Heart left ventricle (tissue), 16 donors: ENCODE measurements around the gene ELOB. TPM values are rescaled to one million over a fixed set of nuclear protein-coding genes. Genes with fewer than 3 reads are reported as not detected.

Experiments used
- ATAC-seq, 4 donors: fragments of 200-7000 bp; cut with Tn5 transposase; one replicate each; pipeline ENCODE4 v1.9.1; 2020 to 2022; ENCODE audit warnings: moderate library complexity in 4 of 4, mild to moderate bottlenecking in 3 of 4, moderate number of reproducible peaks in 1 of 4
- DNase-seq, 5 donors: peaks; one replicate each; pipeline ENCODE4 v3.0.0-alpha.2; 2020
- H3K27ac ChIP-seq, 12 donors: fragments of 200-600 bp; sonication (generic) in 4 of 12; one replicate each; pipeline versions ENCODE4 v1.5.0 to v1.8.0; 2016 to 2022; ENCODE audit warnings: mild to moderate bottlenecking in 2 of 12
- H3K27me3 ChIP-seq, 9 donors: fragments of 200-600 bp; sonication (generic) in 2 of 9; one replicate each; pipeline versions ENCODE4 v1.5.1 to v1.8.0; 2016 to 2022; ENCODE audit warnings: mild to moderate bottlenecking in 3 of 9
- H3K36me3 ChIP-seq, 9 donors: fragments of 200-600 bp; sonication (generic) in 2 of 9; one replicate each; pipeline versions ENCODE4 v1.5.0 to v1.8.0; 2018 to 2022; ENCODE audit warnings: mild to moderate bottlenecking in 2 of 9
- H3K4me1 ChIP-seq, 12 donors: fragments of 200-600 bp; sonication (generic) in 4 of 12; one replicate each; pipeline versions ENCODE4 v1.5.0 to v1.8.0; 2016 to 2022; ENCODE audit warnings: mild to moderate bottlenecking in 3 of 12
- H3K4me3 ChIP-seq, 12 donors: fragments of 200-600 bp; sonication (generic) in 4 of 12; one replicate each; pipeline versions ENCODE4 v1.5.0 to v1.8.0; 2017 to 2022; ENCODE audit warnings: mild to moderate bottlenecking in 9 of 12, moderate library complexity in 4 of 12
- H3K9me3 ChIP-seq, 12 donors: fragments of 200-600 bp; sonication (generic) in 4 of 12; one replicate each; pipeline versions ENCODE4 v1.5.0 to v1.8.0; 2016 to 2022; ENCODE audit warnings: mild to moderate bottlenecking in 1 of 12
- CTCF ChIP-seq, 12 donors: fragments of 200-600 bp; sonication (generic) in 4 of 12; IDR thresholded peaks; one replicate each; pipeline versions ENCODE4 v1.5.0 to v1.8.0; 2018 to 2022; ENCODE audit warnings: antibody characterized with exemption in 12 of 12, mild to moderate bottlenecking in 5 of 12
- POLR2A ChIP-seq, 2 donors: fragments of 450-650 bp; IDR thresholded peaks; one replicate each; pipeline ENCODE4 v1.6.1; 2017; ENCODE audit warnings: antibody characterized with exemption in 2 of 2, mild to moderate bottlenecking in 2 of 2, moderate library complexity in 2 of 2
- WGBS, 4 donors: extraction: QIAGEN DNeasy Blood & Tissue Kit in 2 of 4; methylation state at CpG; one replicate each; pipeline versions ENCODE4 v1.1.5 to v1.1.7; 2013 to 2018; 5-methylcytosine and 5-hydroxymethylcytosine counted together
- intact Hi-C, 10 donors: fragments of 100-400 bp; cut with DNase I; formaldehyde crosslinking; loops; one replicate each; pipeline versions ENCODE4 v1.11.1 to v1.14.2; 2022
- polyA plus RNA-seq, 2 donors: library from polyadenylated mRNA; stranded (reverse); fragments of 200-250 nt; gene quantifications; one replicate each; pipeline ENCODE4 v1.2.3, GENCODE V29; 2013
- total RNA-seq, 9 donors: library from RNA; depleted of rRNA in 2 of 9; stranded (reverse); fragments of >200 nt in 2 of 9; fragmentation: NEBNext Ultra II Directional in 3 of 9; extraction: Animal tissue kit (Norgen Biotek cat#: 25700) in 3 of 9; gene quantifications; one replicate each; pipeline versions ENCODE4 v1.1.0 to v1.2.4, GENCODE V29; 2016 to 2023
- donor health status: ischemic (EF 13 %, LVEDD 7.1; RV severe dilation, severe dysfunction).
- donor health status: healthy with polysubstance abuse.
- donor health status: DM: no; HTN: yes; CAD: no.
- donor health status: DM: no; HTN: no; CAD: no.
- donor health status: ischemic (EF 25% LVEDD 6.9; RV normal size, moderate dysfunction).
- donor health status: ischemic (EF 25% LVEDD 5.7; RV mildly dilated, moderate dysfunction).
- donor health status: healthy.
- donor health status: DM: yes; HTN: yes; CAD: no.
- donor health status: ischemic (EF 35%, LVEDD 5.7; RV mildly dilated, moderate dysfunction).
- donor health status: nonischemic (EF 11% LVEDD 7.7; RV severe dilation, severe dysfunction).
- donor health status: DM: yes; HTN: yes; CAD: no.
- donor health status: PGD.
- donor health status: ischemic (EF 29% LVEDD 5.4; RV normal size, mild dysfunction).
- donor health status: nonischemic (EF 23%, LVEDD 6.1; RV moderate dilation, normal function).

Gene ELOB
- total and polyA plus RNA-seq, 11 donors = 213 to 1,067 (median 325) TPM

- intact Hi-C loops = no loop called here
- H3K27ac ChIP-seq = no peak overlapping the region
- WGBS, 4 donors = 64 to 81% (median 76%) methylated on average over 8 to 10 of the region's 10 CpGs
- H3K4me3 ChIP-seq = no peak overlapping the region
- H3K27me3 ChIP-seq = peaks cover 0 to 19% (median 2%) of the 10 kb centered on the region in 9 donors
- no peak for TF ChIP-seq POLR2A (IDR thresholded peaks at IDR 0.05)
- no peak for TF ChIP-seq CTCF (IDR thresholded peaks at IDR 0.05)
- no peak for DNase-seq
- no peaks in the 10 kb centered on the region for H3K9me3 ChIP-seq
- no peaks in the 10 kb centered on the region for H3K36me3 ChIP-seq
- peaks cover 0 to 1% (median 0%) of the 10 kb centered on the region in 12 donors for H3K4me1 ChIP-seq
- no peak for ATAC-seq
These were observed 47.5 kb upstream of the ELOB start for GRCh38 chr16:2824626-2825025.

DNA sequence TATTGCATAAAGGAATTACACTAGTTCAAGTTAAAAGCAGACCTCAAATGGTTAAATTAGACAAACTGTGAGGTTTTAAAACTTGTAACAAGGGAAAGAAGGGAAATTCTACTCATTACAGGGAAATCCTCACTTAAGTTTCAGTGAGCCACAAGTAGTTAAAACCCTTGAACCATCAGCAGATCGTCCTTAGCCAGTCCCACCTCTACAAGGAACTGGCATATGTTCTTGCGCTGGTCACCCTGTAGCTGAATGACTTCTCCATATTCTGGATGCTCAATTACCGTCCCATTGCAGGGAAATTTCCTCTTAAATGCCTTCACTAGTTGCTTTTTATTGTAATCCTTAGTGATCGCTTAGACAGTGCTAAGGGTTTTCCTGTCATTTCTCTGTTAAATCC, 45.4 kb upstream of the ELOB start:
- 61 to 69% (median 64%) methylated on average over 4 of the region's 4 CpGs for WGBS, 4 donors
- H3K4me3 ChIP-seq = no peak overlapping the region
- H3K27me3 ChIP-seq = peaks cover 0 to 29% (median 0%) of the 10 kb centered on the region in 9 donors
- no peak overlapping the region for H3K27ac ChIP-seq
- H3K9me3 ChIP-seq = no peaks in the 10 kb centered on the region
- intact Hi-C loops = no loop called here
- DNase-seq = no peak
- TF ChIP-seq POLR2A (IDR thresholded peaks at IDR 0.05) = no peak
- no peak for TF ChIP-seq CTCF (IDR thresholded peaks at IDR 0.05)
- ATAC-seq = no peak
- no peaks in the 10 kb centered on the region for H3K36me3 ChIP-seq
- no peaks in the 10 kb centered on the region for H3K4me1 ChIP-seq

GRCh38 chr16:2822158-2822495, 45.0 kb upstream of the ELOB start:
- intact Hi-C loops = no loop called here

DNA sequence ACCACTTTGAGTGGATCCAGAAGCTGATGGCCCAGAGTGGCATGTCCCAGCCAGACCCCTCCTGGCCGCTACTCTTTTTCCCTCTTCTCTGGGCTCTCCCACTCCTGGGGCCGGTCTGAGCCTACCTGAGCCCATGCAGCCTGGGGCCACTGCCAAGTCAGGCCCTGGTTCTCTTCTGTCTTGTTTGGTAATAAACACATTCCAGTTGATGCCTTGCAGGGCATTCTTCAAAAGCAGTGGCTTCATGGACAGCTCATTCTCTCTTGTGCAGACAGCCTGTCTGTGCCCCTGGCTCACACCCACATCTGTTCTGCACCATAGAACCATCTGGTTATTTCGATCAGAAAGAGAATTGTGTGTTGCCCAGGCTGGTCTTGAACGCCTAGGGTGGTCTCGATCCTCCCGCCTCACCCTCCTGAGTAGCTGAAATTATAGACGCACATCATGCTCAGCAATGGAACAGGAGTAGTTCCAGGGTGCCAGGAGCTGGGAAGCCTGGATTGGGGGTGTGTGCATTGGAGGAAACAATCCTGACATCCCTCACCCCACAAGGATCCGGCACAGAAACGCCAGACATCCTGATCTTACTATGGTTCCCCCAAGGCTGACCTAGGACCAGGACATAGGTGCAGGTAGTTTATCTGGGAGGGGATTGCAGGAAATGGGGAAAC, 44.5 kb upstream of the ELOB start:
- Histone ChIP-seq H3K4me1 (no peaks in the 10 kb centered on the region), H3K36me3 (no peaks in the 10 kb centered on the region), H3K4me3 (no peak overlapping the region), H3K27me3 (peaks cover 0 to 38% (median 4%) of the 10 kb centered on the region in 9 donors), H3K27ac (no peak overlapping the region), H3K9me3 (no peaks in the 10 kb centered on the region)
- ATAC-seq (no peak), DNase-seq (no peak)
- TF ChIP-seq CTCF (IDR thresholded peaks at IDR 0.05) (no peak), POLR2A (IDR thresholded peaks at IDR 0.05) (no peak)
- intact Hi-C loops = no loop called here
- WGBS, 4 donors = 80 to 81% (median 80%) methylated on average over 9 of the region's 9 CpGs

More at GRCh38 chr16:2822158-2822495, 45.0 kb upstream of the ELOB start:
- TF ChIP-seq CTCF (IDR thresholded peaks at IDR 0.05) (no peak), POLR2A (IDR thresholded peaks at IDR 0.05) (no peak)
- Histone ChIP-seq H3K27me3 (peaks cover 0 to 33% (median 2%) of the 10 kb centered on the region in 9 donors), H3K27ac (no peak overlapping the region), H3K9me3 (no peaks in the 10 kb centered on the region), H3K36me3 (no peaks in the 10 kb centered on the region), H3K4me1 (no peaks in the 10 kb centered on the region), H3K4me3 (no peak overlapping the region)
- ATAC-seq = no peak
- DNase-seq = no peak
- WGBS, 4 donors = 66 to 76% (median 75%) methylated on average over 8 of the region's 8 CpGs
